NCI-H1105 treated with DMSO at 0.1 percent for 48 hours (cell line): ENCODE results near the gene COL10A1.

Experiments used
- DNase-seq: peaks from one replicate; lab custom pipeline; 2025; lab: John Stamatoyannopoulos, UW

Gene COL10A1

DNA sequence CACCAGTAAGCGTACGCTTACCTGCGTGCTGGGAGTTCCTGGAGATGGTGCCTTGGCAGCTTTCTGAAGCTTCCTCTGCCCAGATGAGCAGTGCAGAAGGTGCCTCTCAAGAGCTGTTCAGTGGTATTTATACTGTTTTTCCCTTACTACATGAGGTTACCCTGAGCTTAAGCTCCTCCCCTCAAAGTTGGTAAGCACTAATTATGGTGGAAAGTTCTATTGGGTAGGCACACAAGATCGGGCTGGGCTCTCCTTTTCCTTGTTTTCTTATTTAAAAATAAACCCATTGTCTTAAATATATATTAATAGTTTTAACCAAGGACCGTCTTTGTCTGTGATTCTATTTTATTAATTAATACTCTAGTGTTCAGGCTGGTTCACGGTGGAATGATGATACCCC is at the start of gene COL10A1:
TSS of gene COL10A1 (minus strand) at position 101 of the 400 bp plus-strand sequence. CDS start 640 bp downstream, outside the sequence.
- no peak for DNase-seq

DNA sequence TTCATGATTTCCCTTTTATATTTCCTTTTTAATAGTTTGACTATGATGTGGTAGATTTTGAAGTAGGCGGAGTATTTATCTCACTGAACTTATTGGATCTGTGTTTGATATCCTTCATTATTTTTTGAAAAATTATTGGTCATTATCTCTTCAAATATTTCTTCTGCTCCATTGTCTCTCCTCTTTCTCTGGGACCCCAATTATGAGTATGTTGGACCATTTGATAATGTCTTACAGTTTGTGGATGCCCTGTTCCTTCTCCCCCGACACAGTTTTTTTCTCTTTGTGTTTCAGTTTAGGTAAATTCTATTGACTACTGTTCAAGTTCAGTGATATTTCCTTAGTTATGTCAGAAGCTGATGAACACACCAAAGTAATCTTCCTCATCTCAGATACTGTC is 49.4 kb upstream of the COL10A1 start:
- DNase-seq, result no peak

DNA sequence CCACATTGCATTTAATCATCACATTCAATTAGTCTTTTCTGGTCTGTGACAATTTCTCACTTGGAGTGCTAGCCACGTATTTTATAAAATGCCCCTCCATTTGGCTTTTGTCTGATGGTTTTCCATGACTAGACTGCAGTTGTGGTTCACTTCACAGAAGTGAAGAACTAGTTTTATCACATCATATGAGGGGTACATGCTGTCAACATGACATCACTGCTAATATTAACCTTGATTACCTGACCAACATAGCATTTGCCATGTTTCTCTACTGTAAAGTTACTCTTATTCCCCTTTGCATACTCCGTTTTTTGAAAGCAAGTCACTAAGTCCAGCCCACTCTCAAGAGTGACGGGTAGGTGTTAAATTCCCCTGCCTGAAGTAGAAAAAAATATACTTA is 48.0 kb upstream of the COL10A1 start:
- no peak for DNase-seq

DNA sequence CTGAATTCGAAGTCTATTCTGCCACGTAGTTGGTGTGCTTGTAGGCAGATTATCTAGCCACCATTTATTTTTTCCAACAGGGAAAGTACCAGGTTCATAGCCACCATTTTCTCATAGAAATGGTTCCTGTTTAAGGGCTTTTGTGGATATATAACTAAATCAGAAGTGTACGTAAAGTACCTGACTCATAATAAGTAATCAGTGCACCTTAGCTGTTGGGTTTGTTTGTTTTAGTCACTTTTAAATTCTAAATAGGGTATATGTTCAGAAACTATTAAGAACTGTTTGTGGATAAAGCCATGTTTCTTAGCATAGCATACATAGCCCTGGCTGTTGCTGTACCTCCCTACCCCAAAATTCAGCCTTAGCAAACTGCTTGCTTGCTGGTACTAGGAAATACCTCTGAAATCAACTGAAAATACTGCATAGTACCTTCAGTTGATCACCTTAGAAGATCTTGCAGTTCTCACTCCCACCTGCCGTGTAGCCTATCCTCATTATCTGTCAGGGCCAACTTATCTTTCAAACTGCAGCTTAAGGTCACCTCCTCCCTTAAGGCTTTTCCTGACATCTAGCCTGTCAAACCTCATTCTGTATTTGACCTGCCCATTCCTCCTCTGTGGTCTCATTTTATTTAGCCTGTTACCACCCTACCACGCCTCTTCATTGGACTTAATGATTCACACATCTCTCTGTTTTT is 44.6 kb upstream of the COL10A1 start:
- DNase-seq, result no peak

DNA sequence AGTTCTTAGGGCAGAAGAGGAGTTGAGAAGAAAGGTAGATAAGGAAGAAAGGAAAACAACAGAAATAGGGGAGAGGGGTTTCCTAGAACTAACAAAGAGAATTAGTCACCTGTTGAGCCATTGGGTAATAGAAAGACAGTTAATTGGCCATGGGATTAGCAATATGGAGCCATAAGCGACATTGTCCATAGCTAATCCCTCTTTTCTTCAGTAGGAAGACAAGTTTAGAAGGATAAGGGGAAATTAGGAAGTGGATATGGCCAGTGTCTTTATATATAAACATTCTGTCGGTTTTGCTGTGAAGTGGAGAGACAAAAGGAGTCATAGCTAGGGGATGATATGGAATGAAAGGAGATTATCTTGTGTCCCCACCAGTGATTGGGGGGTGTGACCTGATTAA is 43.9 kb upstream of the COL10A1 start:
- no peak for DNase-seq

DNA sequence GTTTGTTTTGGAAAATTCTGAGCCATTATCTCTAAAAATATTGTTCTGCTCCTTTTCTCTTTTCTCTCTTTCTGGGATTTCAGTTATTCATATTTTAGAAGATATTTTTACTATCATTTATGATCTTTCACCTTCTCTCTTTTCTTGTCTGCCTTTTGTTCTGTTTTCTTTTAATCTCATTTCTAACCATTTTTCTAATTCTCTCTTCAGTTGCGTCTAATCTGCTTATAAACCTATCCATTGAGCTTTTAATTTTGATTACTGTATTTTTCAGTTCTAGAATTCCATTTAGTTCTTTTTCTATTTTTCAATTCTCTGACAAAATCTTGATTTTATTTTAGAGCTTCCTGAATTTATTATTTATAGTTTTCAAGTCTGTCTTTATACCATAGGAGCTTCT is 42.2 kb upstream of the COL10A1 start:
- no peak for DNase-seq

DNA sequence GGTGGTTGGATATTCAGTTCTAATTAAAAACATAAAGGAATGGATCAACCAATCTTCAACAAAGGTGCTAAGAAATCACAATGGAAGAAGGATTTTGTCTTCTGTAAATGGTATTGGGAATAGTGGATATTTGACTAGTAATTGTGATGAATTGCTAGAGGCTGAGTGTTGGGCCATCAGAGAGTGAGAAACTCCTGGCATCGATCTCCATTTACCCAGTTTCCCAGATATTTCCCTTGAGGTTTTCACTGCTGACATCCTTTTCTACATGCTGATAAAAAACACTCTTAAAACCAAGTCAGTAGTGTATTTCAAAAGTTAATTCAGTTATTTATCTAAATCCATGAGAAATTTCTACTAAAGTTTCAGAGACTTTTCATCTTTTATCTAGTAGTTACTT is 40.4 kb upstream of the COL10A1 start:
- DNase-seq, result no peak

DNA sequence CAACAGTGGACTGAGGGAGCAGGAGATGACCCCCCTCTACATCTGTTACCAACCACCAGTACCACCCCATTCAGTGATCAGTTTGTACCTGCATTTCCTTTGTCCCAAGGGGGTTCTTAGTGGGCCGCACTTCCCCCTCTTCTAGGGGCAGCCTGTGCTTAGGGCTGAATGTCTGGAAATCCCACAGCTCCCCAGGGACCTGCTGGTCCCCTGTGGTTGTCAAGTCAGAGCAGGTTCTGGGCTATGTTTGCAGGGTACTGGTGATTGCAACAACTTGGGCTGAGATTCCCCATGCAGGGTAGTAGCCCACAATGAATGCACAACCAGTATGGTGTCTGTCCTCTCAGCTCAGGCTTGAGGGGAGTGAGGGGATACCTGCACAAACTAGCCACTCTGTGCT is 39.7 kb upstream of the COL10A1 start:
- DNase-seq, result no peak

DNA sequence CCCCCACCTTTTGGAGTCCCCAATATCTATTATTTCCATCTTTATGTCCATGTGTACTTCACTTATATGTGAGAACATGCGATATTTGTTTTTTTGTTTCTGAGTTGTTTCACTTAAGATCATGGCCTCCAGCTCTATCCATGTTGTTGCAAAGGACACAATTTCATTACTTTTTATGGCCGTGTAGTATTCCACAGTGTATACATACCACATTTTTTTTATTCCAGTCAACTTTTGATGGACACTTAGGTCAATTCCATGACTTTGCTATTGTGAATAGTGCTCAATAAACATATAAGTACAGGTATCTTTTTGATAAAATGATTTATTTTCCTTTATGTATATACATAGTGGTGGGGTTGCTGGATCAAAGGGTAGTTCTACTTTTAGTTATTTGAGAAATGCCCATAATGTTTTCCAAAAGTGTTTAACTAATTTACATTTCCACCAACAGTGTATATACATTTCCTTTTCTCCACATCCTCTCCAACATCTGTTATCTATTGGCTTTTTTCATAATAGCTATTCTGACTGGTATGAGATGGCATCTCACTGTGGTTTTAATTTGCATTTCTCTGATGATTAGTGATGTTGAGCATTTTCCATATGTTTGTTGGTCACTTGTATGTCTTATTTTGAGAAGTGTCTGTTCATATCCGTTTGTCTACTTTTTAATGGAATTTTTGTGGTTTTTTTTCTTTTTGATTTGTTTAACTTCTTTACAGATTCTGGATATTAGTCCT is 34.0 kb upstream of the COL10A1 start:
- no peak for DNase-seq

DNA sequence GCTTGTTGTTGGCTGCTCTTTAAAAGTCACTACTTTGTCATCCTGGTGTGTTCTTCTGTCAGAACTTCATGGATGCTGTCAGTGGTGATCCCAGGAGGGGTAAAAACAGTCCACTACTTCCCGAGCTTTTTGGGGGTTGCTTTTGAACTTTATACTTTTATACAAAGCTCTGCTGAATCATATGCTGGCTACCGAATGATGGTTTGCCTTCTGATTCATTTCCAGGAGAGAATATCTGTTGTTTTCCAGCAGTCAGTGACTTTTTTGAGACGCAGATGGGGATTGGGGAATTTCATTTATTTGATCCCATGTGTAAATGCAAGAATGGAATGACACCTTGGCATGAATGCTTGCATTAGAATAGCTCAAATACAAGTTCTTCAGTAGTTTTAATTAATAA is 32.7 kb upstream of the COL10A1 start:
- DNase-seq, result no peak

DNA sequence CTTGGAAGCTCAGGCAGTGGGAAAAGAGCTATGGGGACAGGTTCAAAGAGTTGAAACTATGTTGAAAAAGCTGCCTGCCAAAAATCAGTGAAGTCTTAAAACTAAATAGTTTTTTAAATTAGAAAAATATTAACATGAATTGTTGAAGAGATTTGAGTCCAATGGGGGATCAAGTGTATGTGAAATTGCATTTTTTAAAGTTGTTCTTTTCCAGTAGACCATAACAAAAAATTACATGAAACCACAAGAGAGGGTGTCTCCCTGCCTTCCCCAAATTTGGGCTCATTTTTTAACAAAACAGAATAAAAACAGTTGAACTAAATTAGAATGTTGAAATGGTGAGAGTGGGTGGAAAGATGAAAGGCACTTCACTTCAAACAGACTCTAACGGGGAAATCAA is 31.5 kb upstream of the COL10A1 start:
- DNase-seq, result no peak

DNA sequence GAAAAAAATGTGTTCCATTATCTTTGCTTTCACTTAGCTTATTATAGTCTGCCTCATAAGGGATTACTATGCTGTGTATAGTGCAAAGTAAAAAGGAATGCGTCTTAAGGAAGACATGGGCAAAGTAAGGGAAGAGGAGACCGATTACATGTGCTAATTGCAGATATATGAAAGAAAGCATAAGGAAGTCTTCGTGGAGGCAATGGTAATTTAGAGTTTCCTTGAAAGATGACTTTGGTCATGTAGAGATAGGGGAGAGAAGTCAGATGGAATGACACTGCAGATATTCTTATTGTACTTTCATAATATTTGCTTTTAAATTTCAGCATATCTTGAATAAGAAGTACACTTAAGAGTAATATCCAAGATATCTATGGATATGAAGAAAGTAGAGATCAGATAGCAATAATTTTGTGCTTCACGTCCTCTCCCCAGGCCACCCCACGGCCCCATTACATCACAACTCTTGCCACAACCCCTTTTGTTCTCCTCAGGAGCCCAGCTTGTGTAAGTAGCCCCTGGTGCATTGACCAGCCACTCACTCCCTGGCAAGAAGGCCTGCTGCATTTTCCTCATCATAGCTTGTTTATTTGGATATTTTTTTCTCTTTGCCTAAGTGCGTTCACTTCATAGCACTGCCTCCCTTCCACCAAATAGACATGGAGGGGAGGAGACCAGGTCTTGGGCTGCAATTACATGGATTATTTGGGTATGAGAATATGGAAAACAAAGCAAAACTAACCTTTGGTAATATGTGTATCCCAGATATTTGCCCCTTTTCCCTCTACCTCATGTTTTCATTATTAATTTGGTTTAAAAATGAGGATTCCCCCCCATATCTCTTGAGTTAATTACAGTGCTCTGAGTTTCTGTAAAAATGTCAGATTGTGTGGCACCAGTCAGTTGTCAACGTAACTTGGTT is 30.7 kb upstream of the COL10A1 start:
- DNase-seq, result no peak

DNA sequence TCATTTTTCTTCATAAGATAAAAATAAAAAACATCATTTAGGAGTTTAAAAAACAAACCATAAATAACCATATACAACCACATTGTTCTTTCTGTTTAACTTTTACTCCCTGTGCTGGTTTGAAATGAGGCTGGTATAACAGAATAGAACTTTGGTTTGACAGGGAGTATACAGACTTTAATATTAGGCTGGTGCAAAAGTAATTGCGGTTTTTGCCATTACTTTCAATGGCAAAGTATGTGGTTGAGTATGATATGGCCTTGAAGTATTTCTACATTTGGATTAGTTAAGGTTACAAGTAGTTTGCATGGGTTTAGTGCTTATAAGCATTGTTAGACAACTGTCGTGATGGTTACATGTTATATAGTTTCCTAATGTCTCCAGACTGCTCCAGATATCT is 29.0 kb upstream of the COL10A1 start:
- DNase-seq, result no peak

DNA sequence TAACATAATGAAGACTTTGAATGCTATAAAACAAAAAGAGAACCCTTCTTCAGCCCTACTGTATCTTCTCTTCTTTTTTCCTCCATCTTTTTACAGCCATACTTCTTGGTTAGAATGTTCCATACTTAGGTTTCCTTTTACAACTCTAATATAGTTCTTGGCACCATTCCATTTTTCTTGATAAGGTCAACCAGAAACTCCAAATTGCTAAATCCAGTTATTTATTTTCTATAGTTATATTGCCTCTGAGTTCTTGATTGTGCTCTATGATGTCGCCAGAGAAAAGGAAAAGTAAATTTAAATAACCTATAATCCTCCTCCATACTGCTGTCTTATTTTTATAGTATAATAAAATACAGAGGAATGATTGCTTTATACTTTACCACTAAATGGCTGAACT is 26.7 kb upstream of the COL10A1 start:
- no peak for DNase-seq

DNA sequence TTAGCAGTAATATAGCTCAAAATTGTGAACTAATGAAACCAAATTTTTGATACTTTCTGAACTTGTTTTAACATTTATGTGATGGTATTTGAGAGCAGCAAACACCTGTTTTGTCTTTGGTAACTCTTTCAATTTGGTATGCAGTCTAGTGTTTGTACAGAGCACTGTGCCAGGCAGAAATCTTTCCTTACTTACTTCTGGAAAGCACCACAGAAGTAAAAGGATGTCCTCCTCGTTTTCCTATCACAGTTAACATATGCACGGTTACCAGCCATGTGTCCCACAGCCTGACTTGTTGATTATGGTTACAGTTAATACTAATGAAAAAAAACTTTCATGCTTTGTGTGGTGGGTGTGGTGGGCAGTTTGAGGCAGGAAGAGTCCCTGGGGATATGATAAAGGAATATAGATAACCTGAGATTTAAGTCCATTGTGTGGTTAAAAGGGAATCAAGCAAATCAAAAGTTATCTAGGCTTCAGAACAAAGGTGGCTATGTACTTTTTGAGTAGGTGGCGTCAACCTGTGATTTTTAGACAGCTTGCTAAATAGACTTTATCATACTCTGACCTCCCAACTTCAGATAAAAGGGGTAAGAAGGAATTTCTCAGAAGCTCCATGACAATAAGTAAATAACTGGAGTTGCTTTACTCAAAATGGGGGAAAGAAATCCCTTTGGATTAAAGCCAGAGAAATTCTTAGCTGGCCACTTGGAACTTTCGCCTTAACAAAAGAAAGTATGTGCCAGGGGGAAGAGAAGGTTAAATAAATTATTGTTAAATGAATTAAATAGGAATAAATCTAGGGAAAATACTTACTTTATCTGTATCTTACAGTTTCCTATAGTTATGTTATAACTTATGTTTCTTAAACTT is 20.1 kb upstream of the COL10A1 start:
- no peak for DNase-seq

DNA sequence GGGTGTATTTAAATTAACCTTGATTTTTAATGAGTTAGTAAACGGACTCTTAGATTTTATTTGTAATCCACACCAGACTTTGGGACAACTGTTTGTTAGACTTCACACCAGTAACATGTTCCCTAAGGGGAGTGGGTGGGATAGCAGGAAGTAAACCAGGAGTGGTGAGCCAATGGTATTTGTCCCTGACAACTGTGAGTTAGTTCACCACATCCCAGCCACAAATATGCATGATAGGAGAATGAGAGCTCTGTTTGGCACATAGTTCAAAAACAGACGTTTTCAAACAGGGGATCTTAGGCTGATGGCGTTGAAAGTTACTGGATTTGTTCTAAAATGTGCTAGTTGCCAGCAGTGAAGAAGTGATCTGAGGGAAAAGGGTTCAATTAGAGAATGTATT is 18.7 kb upstream of the COL10A1 start:
- DNase-seq, result no peak

DNA sequence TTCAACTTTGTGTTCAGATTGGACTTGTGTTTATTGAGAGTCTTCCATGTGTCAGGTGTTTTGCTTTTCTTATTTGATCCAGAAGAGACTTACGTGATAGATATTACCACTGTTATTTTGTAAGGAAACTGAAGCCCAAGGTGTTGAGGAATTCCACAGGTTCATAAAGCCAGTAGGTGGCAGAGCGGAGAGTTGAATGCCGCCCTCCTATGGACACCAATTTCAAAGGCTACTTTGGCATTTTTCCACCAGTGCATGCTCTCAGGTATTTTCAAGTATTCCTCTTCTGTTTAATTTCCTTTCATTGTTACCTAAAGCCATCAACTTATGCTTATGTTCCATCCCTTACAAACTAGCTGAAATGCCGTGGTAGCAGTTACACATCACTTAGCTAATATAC is 14.0 kb upstream of the COL10A1 start:
- DNase-seq, result peak; percentile 12

DNA sequence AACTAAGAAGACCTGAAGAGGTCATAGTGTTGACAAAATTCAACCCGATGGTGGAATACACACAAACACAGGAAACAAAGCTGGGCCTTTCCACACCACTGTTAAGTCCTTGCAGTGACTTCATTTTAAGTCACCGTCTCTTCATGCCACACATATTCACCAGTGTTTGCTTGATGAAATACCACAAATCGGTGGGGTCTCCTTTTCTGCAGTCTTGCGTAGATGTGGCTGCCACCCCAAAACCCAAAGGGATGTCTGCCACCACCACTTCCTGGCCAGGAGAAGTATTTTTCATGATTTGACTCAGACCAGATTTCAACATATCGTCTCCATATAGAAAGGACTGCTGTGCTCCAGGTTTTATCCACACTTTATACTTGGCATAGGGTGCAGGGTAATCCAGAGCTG is 11.0 kb upstream of the COL10A1 start:
- no peak for DNase-seq

DNA sequence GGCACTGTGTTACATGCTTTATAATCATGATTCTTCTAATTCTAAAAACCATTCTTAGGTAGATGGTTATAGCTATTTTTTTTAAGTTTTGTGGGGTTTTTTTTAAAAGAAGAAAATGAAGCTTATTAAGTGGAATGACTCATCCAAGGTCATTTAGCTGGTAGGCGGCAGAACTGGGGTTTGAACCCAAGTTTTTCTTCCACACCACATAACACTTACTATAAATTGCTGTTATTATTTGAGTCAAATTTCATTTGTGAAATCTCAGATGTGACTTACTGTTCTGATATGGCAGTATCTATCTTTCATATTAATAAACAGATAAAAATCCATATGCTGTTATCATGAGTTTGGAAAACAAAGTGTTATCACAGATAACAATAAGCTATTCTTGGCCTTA is 10.4 kb upstream of the COL10A1 start:
- no peak for DNase-seq

DNA sequence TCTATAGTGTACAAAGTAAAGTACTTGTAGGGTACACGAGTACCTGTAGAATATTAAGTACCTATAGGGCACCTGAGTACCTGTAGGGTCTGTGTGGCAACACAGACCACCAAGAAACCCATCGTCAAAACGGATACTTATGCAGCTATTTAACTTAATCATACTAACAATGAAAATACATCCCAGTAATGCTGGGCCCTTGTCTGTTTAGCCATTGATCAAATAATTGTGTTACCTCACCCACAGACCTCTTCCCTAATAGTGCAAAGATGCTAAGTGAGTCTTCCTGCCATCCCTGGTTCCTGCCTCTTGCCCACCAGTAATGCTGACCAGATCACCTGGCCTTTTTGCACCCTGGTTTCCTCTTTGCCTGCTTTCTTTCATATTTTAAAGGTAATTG is 7.5 kb upstream of the COL10A1 start:
- DNase-seq, result no peak

DNA sequence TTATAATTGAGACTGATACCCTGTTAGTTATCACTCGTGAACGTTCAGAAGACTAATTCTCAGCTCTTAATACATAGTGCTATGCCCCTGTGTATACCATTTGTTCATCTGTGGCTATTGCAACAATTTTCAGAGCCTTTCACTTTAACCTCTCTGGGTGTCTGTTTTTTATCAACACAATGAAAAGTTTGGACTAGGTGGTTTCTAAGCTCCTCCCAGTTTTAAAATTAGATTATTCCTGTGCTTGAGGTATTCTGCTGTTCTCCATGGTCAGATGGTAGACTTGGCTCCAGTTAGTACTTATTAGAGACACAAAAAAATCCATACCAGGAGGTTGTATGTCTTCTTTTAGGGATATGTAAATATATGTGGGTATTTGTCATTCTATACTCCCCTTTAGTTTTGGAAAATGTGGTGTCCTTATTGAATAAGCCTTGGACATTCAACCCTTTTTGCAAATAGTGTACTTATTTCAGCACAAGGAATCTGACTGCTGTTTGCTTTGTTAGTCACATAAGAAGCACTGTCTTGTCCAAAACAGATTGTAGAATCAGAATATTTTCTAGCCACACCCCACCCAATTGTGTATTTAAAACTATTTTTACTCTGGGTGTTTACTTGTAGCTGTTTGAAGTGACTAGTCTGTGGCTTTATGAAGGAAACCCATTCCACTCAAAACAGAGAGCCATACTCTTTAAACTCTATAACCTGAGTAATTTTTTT is 2.0 kb upstream of the COL10A1 start:
- no peak for DNase-seq
